ENCODE data around the gene PCDH12.

PCDH12 gene

DNA sequence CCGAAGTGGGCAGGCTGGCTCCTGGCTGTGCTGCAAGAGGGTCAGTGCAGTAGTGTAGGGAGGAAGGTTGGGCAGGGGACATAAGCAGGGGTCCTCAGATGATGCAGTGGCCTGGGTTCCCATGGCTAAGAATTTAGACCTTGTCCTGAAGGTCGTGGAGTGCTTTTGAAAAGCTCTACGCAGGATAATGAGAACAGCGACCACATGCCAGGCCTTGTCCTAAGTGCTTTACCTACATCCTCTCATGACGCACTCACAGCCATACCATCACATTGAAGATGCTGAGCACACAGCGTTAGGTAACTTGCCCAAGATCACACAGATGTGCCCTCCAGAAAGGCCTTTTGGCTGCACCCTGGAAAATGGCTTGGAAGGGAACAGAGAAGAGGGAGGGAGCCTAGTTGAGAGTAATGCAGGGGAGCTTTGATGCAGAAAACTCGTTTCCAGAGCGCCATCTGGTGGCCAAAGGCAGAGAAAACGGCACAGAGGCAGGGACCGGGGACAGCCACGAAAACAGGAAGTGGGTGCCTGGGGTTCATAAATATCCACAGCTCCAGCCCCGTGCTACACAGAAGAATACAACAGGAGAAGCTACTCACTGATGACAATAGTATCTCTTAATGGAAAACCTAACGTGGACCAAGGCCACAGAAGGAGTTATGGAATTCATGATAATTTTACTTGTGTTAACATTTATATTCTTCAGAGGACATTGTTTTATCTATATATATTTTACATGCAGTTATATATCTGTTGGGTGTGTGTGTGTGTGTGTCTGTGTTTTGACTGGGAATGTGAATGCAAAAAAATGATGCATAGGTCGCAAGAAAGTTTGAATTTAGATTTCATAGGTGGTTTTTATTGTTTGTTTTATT lies 2.7 kb upstream of the PCDH12 start:
- Histone ChIP-seq H3K27me3 (no peaks in the 10 kb centered on the region), H3K4me3 (no peak overlapping the region), H3K36me3 (no peaks in the 10 kb centered on the region), H4K20me1 (no peaks in the 10 kb centered on the region), H3K27ac (peak overlapping the region in 6 of 11 experiments; percentile 36 to 76 (median 67); a peak in 11 of 22 replicates), H3K4me2 (peak overlapping the region; percentile 45 to 93 (median 90)), H3K9ac (peak overlapping the region in 7 of 11 experiments; percentile 6 to 42 (median 21); a peak in 8 of 22 replicates), H3K9me3 (replicated peaks in 1 of 11) (no peaks in the 10 kb centered on the region), H3K4me1 (peaks cover 55 to 74% (median 62%) of the 10 kb centered on the region in 10 experiments)
- no peak for TF ChIP-seq Cebpa-rat (IDR thresholded peaks at IDR 0.05)

- Histone ChIP-seq H3K4me2 (peak overlapping the region; percentile 2 to 93 (median 90); a peak in 19 of 22 replicates), H3K27me3 (no peaks in the 10 kb centered on the region), H3K9ac (peak overlapping the region in 2 of 11 experiments; percentile 25 to 28; a peak in 2 of 22 replicates), H3K36me3 (no peaks in the 10 kb centered on the region), H3K4me3 (no peak overlapping the region), H4K20me1 (no peaks in the 10 kb centered on the region), H3K9me3 (replicated peaks in 1 of 11) (no peaks in the 10 kb centered on the region), H3K4me1 (peaks cover 55 to 80% (median 62%) of the 10 kb centered on the region in 10 experiments), H3K27ac (peak overlapping the region in 6 of 11 experiments; percentile 13 to 76 (median 69); a peak in 8 of 22 replicates)
- TF ChIP-seq Cebpa-rat (IDR thresholded peaks at IDR 0.05): no peak
Observed at GRCh38 chr5:141960018-141960417, 2.0 kb upstream of the PCDH12 start.

DNA sequence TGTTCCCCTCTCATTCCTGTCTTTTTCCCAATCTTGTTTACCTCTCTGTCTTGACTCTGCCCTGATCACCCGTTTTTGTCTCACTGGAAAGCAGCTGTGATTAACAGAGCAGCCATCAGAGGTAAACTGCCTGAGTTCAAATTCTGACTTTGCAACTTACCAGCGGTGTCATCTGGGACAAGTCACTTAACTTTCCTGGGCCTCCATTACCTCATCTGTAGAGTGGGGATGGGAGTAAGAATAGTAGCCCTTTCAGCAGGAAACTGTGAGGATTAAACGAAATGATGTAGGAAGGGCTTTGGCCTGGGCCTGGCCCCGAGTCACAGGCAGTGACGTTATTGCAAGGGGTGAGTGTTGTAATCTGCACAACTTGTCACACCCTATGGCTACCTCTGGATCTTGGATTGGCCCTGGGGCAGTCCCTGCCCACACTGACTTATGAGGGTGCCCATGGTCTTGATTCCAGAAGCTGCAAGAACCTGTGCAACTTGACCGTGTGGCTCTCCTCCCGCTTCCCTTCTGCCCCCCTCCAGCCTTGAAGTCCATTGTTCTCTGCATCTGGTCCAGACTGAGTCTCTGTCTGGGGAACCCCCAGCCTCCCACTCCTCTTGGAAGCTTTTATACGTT lies 657 bp upstream of the PCDH12 start:
- Histone ChIP-seq H3K9ac (peak overlapping the region in 10 of 11 experiments; percentile 40 to 71 (median 61); a peak in 19 of 22 replicates), H3K4me2 (peak overlapping the region; percentile 76 to 93 (median 90)), H3K9me3 (replicated peaks in 1 of 11) (no peaks in the 10 kb centered on the region), H3K4me1 (peaks cover 57 to 87% (median 69%) of the 10 kb centered on the region in 10 experiments), H3K27ac (peak overlapping the region in 10 of 11 experiments; percentile 47 to 76 (median 69); a peak in 20 of 22 replicates), H3K36me3 (no peaks in the 10 kb centered on the region), H3K4me3 (peak overlapping the region in 9 of 10 experiments; percentile 27 to 64 (median 48); a peak in 14 of 20 replicates), H4K20me1 (no peaks in the 10 kb centered on the region), H3K27me3 (no peaks in the 10 kb centered on the region)
- TF ChIP-seq Cebpa-rat (IDR thresholded peaks at IDR 0.05): 0 out of 22 replicates have a peak, but pooled peaks of 2 of the 11 experiments have one; percentile 18 to 20

DNA sequence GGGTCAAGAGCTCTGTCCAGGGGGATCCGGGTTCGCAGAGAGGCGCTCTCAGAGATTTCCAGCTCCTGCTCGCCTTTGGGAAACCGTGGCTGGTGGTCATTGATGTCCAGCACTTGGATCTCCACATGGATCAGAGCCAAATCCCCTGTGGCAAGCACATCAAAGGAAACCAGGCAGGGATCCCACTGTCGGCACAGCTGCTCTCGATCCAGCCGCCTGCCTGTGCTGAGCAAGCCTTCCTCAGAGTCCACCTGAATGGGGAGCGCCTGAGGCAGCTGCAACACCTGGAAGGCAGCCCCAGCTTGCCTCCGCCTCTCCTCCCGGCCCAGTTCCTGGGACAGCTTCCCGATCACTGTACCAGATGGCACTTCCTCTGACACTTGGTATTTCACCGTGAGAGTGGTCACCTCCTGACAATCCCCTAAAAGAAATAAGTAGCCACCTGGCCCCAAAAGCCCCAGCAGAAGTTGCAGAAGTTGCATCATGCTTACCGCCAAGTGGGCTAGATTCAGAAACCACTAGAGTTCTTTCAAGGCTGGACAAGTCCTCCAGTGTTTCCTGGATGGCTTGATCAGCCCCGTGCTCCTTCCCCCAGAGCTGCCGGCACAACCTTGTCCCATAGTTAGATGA lies 520 bp downstream of the PCDH12 start:
- H3K4me2 ChIP-seq: peak overlapping the region; percentile 76 to 93 (median 90)
- H3K4me1 ChIP-seq: peaks cover 65 to 95% (median 76%) of the 10 kb centered on the region in 10 experiments
- H3K27ac ChIP-seq: peak overlapping the region in 10 of 11 experiments; percentile 47 to 76 (median 69); a peak in 19 of 22 replicates
- H3K36me3 ChIP-seq: no peaks in the 10 kb centered on the region
- no peaks in the 10 kb centered on the region for H3K9me3 ChIP-seq (replicated peaks in 1 of 11)
- H3K27me3 ChIP-seq: no peaks in the 10 kb centered on the region
- peak in 7 of 11 experiments; percentile 15 to 72 (median 44); a peak in 4 of 22 replicates for TF ChIP-seq Cebpa-rat (IDR thresholded peaks at IDR 0.05)
- H3K9ac ChIP-seq: peak overlapping the region; percentile 23 to 71 (median 60); a peak in 18 of 22 replicates
- peak overlapping the region in 9 of 10 experiments; percentile 27 to 64 (median 48); a peak in 15 of 20 replicates for H3K4me3 ChIP-seq
- no peaks in the 10 kb centered on the region for H4K20me1 ChIP-seq

DNA sequence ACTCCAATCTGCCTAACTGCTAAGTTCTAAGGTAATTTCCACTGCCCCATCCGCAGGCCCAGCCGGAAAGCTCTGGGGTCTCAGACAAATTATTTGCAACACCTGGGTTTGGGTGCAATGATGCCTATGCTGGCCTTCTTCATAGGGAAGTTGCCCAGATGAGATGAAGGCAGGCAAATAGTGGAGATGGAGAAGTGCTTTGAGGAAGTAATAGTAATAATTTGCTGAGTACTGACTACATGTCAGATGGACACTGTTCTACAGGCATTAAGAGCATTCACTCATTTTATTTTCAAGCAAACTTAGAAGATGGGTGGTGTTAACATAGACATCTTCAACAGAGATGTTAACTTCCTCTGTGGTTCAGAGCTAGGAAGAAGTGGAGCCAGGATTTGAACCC lies 3.8 kb downstream of the PCDH12 start:
- H3K36me3 ChIP-seq: 0 out of 22 replicates have a peak, but pooled peaks cover 0 to 3% (median 0%) of the 10 kb centered on the region in 11 experiments
- H3K4me2 ChIP-seq: peak overlapping the region; percentile 73 to 90 (median 83)
- H3K4me3 ChIP-seq: peak overlapping the region in 1 of 10 experiments; percentile 40; a peak in 1 of 20 replicates
- peak overlapping the region in 4 of 11 experiments; percentile 1 to 73 (median 38); a peak in 5 of 22 replicates for H3K27ac ChIP-seq
- H4K20me1 ChIP-seq: no peaks in the 10 kb centered on the region
- TF ChIP-seq Cebpa-rat (IDR thresholded peaks at IDR 0.05): no peak
- no peaks in the 10 kb centered on the region for H3K27me3 ChIP-seq
- H3K9ac ChIP-seq: 0 out of 22 replicates have a peak overlapping the region, but pooled peaks of 1 of the 11 experiments have one; percentile 1
- no peaks in the 10 kb centered on the region for H3K9me3 ChIP-seq (replicated peaks in 1 of 11)
- H3K4me1 ChIP-seq: peaks cover 61 to 100% (median 76%) of the 10 kb centered on the region in 10 experiments

DNA sequence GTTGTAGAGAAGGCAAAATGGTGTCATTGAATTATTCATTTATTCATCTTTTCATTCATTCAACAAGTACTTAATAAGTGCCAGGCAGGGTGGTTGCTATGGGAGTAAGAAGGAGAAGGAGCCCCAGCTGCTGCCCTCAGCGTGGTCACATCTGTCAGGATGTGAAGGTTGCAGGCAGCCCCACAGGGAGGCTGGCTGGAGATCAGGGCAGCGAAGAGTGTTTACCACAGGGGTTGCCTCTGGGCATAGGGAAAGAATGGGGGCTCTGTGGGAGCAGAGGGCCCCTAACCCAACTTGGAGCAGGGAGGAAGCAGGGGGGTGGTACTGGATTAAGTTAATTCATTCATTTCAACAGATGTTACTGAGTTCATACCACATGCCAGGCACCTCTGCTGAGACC lies 6.0 kb downstream of the PCDH12 start:
- H3K9ac ChIP-seq: peak overlapping the region in 4 of 11 experiments; percentile 3 to 53 (median 31); a peak in 5 of 22 replicates
- H3K4me3 ChIP-seq: no peak overlapping the region
- H3K27ac ChIP-seq: peak overlapping the region in 9 of 11 experiments; percentile 30 to 73 (median 53); a peak in 16 of 22 replicates
- H3K4me1 ChIP-seq: peaks cover 49 to 99% (median 62%) of the 10 kb centered on the region in 10 experiments
- H4K20me1 ChIP-seq: no peaks in the 10 kb centered on the region
- H3K4me2 ChIP-seq: peak overlapping the region; percentile 73 to 90 (median 83)
- H3K9me3 ChIP-seq (replicated peaks in 1 of 11): no peaks in the 10 kb centered on the region
- no peak for TF ChIP-seq Cebpa-rat (IDR thresholded peaks at IDR 0.05)
- H3K36me3 ChIP-seq: peaks cover 0 to 8% (median 0%) of the 10 kb centered on the region in 11 experiments; a peak in 2 of 22 replicates
- no peaks in the 10 kb centered on the region for H3K27me3 ChIP-seq

DNA sequence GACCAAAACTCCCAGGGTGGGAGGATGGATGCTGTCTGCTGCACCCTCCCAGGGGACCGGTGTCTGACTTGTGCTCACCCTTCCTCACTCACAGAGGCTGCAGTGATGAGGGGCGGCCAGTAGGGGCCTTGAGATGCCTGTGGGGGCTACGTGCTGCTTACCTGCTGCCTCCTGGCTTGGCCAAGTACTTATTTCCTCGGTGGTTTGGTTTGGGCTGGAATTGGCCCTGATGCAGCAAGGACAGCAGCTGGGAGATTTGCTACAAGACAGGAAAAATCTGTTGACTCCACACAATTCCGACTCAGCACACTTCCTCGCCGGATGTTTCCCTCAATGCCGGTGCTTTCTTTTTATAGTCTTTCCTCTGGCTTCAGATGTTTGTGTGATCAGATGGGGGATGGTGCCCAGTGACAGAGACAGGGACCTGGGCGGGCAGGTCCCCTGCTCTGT lies 6.6 kb downstream of the PCDH12 start:
- H3K4me1 ChIP-seq: peaks cover 51 to 100% (median 62%) of the 10 kb centered on the region in 10 experiments
- H3K27ac ChIP-seq: peak overlapping the region in 10 of 11 experiments; percentile 30 to 73 (median 50); a peak in 18 of 22 replicates
- no peaks in the 10 kb centered on the region for H3K27me3 ChIP-seq
- no peak for TF ChIP-seq Cebpa-rat (IDR thresholded peaks at IDR 0.05)
- peak overlapping the region in 2 of 10 experiments; percentile 9 to 31; a peak in 4 of 20 replicates for H3K4me3 ChIP-seq
- H3K9me3 ChIP-seq (replicated peaks in 1 of 11): no peaks in the 10 kb centered on the region
- H3K36me3 ChIP-seq: peaks cover 0 to 8% (median 0%) of the 10 kb centered on the region in 11 experiments; a peak in 2 of 22 replicates
- no peaks in the 10 kb centered on the region for H4K20me1 ChIP-seq
- peak overlapping the region in 7 of 11 experiments; percentile 11 to 57 (median 41); a peak in 10 of 22 replicates for H3K9ac ChIP-seq
- H3K4me2 ChIP-seq: peak overlapping the region; percentile 73 to 90 (median 83)

Measured in BLaER1 treated with 17β-estradiol and CSF1 and Interleukin-3, amounts not matched to agents 10 nM and 100 nM (cell line).